Measurements from ENCODE around the gene SPATA13. TPM values are rescaled to one million over a fixed set of nuclear protein-coding genes. Genes with fewer than 3 reads are reported as not detected.

The SPATA13 gene
- total RNA-seq, 3 donors from 2014 or later, result 35.2 to 59.5 (median 35.6) TPM

- Histone ChIP-seq H3K9me3 (no peaks in the 10 kb centered on the region), H3K4me3 (no peak overlapping the region), H3K4me1 (ENCODE audit: low read depth) (no peaks in the 10 kb centered on the region), H3K36me3 (ENCODE audit: low read depth) (no peaks in the 10 kb centered on the region)
- ATAC-seq, result no peak
- no peak for TF ChIP-seq CTCF (IDR thresholded peaks at IDR 0.05)
- intact Hi-C loops (cut with DNase I, micrococcal nuclease), result no loop called here
- DNase-seq, result no peak
Observed at GRCh38 chr13:24279327-24280110, 119.0 kb downstream of the SPATA13 start.

GRCh38 chr13:24280720-24281119 lies 120.2 kb downstream of the SPATA13 start:
- no peak for DNase-seq
- peak; percentile 35 for ATAC-seq
- no peak for TF ChIP-seq CTCF (IDR thresholded peaks at IDR 0.05)
- intact Hi-C loops (cut with DNase I, micrococcal nuclease), result no loop called here
- H3K36me3 ChIP-seq (ENCODE audit: low read depth), result no peaks in the 10 kb centered on the region
- H3K9me3 ChIP-seq, result no peaks in the 10 kb centered on the region
- H3K4me1 ChIP-seq (ENCODE audit: low read depth), result no peaks in the 10 kb centered on the region
- H3K4me3 ChIP-seq, result no peak overlapping the region

GRCh38 chr13:24281188-24282008 lies 120.9 kb downstream of the SPATA13 start:
- H3K36me3 ChIP-seq (ENCODE audit: low read depth), result no peaks in the 10 kb centered on the region
- DNase-seq (no peak), ATAC-seq (no peak)
- H3K4me1 ChIP-seq (ENCODE audit: low read depth), result no peaks in the 10 kb centered on the region
- no peaks in the 10 kb centered on the region for H3K9me3 ChIP-seq
- no peak for TF ChIP-seq CTCF (IDR thresholded peaks at IDR 0.05)
- H3K4me3 ChIP-seq, result no peak overlapping the region
- intact Hi-C loops (cut with DNase I, micrococcal nuclease), result no loop called here

DNA sequence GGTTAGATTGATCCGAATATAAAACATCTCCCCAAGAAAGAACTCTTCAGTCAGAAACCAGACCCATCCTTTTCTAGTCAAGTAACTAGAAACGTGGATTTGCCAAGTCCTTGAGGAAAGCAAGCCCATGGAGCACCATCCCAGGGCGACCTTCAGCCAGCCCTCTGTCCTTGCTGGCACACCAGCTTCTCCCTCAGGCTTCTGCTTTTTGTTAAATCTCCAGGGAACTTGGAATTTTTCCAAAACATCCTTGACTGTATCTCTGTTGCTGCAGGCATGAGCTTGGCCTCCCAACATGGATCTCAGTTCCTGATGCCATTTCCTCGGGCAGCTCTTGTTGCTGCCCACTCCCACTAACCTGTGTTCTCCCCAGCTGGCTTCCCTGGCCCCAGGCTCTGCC lies 121.7 kb downstream of the SPATA13 start:
- Histone ChIP-seq H3K4me1 (ENCODE audit: low read depth) (no peaks in the 10 kb centered on the region), H3K4me3 (no peak overlapping the region), H3K9me3 (no peaks in the 10 kb centered on the region), H3K36me3 (ENCODE audit: low read depth) (peaks cover 4% of the 10 kb centered on the region)
- intact Hi-C loops (cut with DNase I, micrococcal nuclease), result no loop called here
- no peak for TF ChIP-seq CTCF (IDR thresholded peaks at IDR 0.05)
- no peak for DNase-seq
- ATAC-seq, result no peak

DNA sequence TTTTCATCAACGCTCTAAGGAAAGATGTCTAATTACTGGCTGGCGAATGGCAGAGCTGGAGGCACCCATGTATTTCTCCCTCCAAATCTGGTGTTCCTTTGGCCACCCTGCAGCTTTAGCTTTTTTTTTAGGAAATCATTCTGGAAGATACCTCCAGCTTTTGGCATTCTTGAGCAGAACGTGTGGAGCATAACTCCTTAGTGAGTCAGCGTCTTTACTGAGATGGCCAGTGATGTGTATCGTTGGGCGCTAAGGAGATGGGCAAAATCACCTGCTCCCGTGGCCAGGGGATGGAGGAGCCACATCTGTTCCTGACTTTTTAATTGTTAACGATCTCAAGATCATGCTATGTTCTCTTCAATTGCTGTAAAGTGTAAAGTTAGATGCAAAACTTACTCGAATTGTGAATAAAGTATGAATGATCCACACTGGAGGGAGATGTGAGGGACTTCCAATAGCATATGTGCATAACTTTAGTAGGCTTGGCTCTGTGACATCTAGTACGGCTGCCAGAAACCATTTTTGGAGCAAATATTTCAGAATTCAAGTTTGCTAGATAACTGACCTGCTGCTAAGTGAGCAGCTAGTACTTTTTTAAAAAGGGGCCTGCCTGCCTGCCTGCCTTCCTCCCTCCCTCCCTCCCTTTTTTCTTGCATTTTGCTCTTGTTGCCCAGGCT lies 124.5 kb downstream of the SPATA13 start:
- DNase-seq, result no peak
- no peak overlapping the region for H3K4me3 ChIP-seq
- H3K36me3 ChIP-seq (ENCODE audit: low read depth), result peaks cover 12% of the 10 kb centered on the region
- no peaks in the 10 kb centered on the region for H3K4me1 ChIP-seq (ENCODE audit: low read depth)
- no peaks in the 10 kb centered on the region for H3K9me3 ChIP-seq
- no peak for ATAC-seq
- no peak for TF ChIP-seq CTCF (IDR thresholded peaks at IDR 0.05)
- intact Hi-C loops (cut with DNase I, micrococcal nuclease), result no loop called here

All from mucosa of descending colon (tissue), 3 donors.